ENCODE results near the gene ZSCAN10. TPM values are rescaled to one million over a fixed set of nuclear protein-coding genes. Genes with fewer than 3 reads are reported as not detected.

The ZSCAN10 gene
- total RNA-seq, 1 experiment from 2014 or later: 0.76 TPM

GRCh38 chr16:3051009-3051408 is 48.1 kb downstream of the ZSCAN10 start:
- Histone ChIP-seq H3K4me1 (ENCODE audit: control insufficient read depth in 1 of 2, insufficient read depth in 2 of 2, low read length in 2 of 2) (peaks cover 0 to 19% of the 10 kb centered on the region in 2 experiments; a peak in 1 of 4 replicates), H3K4me2 (ENCODE audit: low read length) (no peak overlapping the region), H3K27ac (ENCODE audit: low read depth, low read length) (no peak overlapping the region), H3K27me3 (ENCODE audit: insufficient read depth, low read length) (no peaks in the 10 kb centered on the region), H3K9me3 (ENCODE audit: control insufficient read depth in 1 of 2, insufficient read depth in 1 of 2, low read depth in 1 of 2, low read length in 2 of 2) (no peaks in the 10 kb centered on the region), H2AFZ (ENCODE audit: low read depth, low read length, poor library complexity, severe bottlenecking) (no peak overlapping the region), H3K4me3 (replicated peaks in 1 of 2; ENCODE audit: low read depth in 1 of 2, low read length in 2 of 2) (no peak overlapping the region), H3K9me2 (ENCODE audit: insufficient read depth) (no peaks in the 10 kb centered on the region), H3K79me2 (ENCODE audit: insufficient read depth, low read length) (no peaks in the 10 kb centered on the region), H3K36me3 (ENCODE audit: control insufficient read depth in 1 of 2, insufficient read depth in 2 of 2, low read length in 2 of 2) (no peaks in the 10 kb centered on the region), H4K20me1 (ENCODE audit: insufficient read depth) (no peaks in the 10 kb centered on the region), H3K9ac (ENCODE audit: low read length) (no peak overlapping the region)
- ATAC-seq (no peak), DNase-seq (ENCODE audit: low read depth, low spot score) (no peak)
- POLR2A ChIA-PET: interaction anchor here (1.3 kb wide), 1 partner anchor 11 kb away, joined by 3 read pairs; no protein-coding TSS in a partner anchor
- TF ChIP-seq CEBPB (IDR thresholded peaks at IDR 0.05; ENCODE audit: low read depth) (no peak), TCF7L2 (IDR thresholded peaks at IDR 0.05; ENCODE audit: borderline replicate concordance, extremely low read depth, insufficient read depth, insufficient read length) (no peak), SIN3A (IDR thresholded peaks at IDR 0.05; ENCODE audit: low read depth) (no peak), SRF (IDR thresholded peaks at IDR 0.05; ENCODE audit: low read depth) (no peak), EZH2phosphoT487 (IDR thresholded peaks at IDR 0.05; ENCODE audit: borderline replicate concordance) (no peak), CBX3 (IDR thresholded peaks at IDR 0.05; ENCODE audit: low read depth) (no peak), EZH2 (IDR thresholded peaks at IDR 0.05) (no peak), POLR2A (IDR thresholded peaks at IDR 0.05; ENCODE audit: borderline replicate concordance, extremely low read depth, insufficient read depth, insufficient read length) (no peak), ATF3 (IDR thresholded peaks at IDR 0.05) (no peak), ELF1 (IDR thresholded peaks at IDR 0.05; ENCODE audit: borderline replicate concordance, low read depth) (no peak)
- intact Hi-C loops (cut with micrococcal nuclease): loop anchor here (10.0 kb wide), 1 partner anchor 124 kb away; no protein-coding TSS in a partner anchor
- CTCF ChIA-PET: interaction anchor here (4.3 kb wide), 1 partner anchor 8 kb away, joined by 16 read pairs; no protein-coding TSS in a partner anchor
- BruUV-seq (replicated peaks): no TSS peak
- RAD21 ChIA-PET (ENCODE audit: low non-redundant PET in 1 of 2, low total read pairs in 2 of 2, uncharacterized antibody in 2 of 2, unreplicated experiment in 2 of 2): no interaction called here

- intact Hi-C loops (cut with micrococcal nuclease): loop anchor here (10.0 kb wide), 1 partner anchor 124 kb away; no protein-coding TSS in a partner anchor
- DNase-seq (ENCODE audit: low read depth, low spot score) (no peak), ATAC-seq (no peak)
- H3K4me1 ChIP-seq (ENCODE audit: control insufficient read depth in 1 of 2, insufficient read depth in 2 of 2, low read length in 2 of 2): peaks cover 0 to 22% of the 10 kb centered on the region in 2 experiments; a peak in 1 of 4 replicates
- no peaks in the 10 kb centered on the region for H3K36me3 ChIP-seq (ENCODE audit: control insufficient read depth in 1 of 2, insufficient read depth in 2 of 2, low read length in 2 of 2)
- H4K20me1 ChIP-seq (ENCODE audit: insufficient read depth): no peaks in the 10 kb centered on the region
- BruUV-seq (replicated peaks): no TSS peak
- no peaks in the 10 kb centered on the region for H3K27me3 ChIP-seq (ENCODE audit: insufficient read depth, low read length)
- H3K9me2 ChIP-seq (ENCODE audit: insufficient read depth): no peaks in the 10 kb centered on the region
- no peak overlapping the region for H3K4me3 ChIP-seq (replicated peaks in 1 of 2; ENCODE audit: low read depth in 1 of 2, low read length in 2 of 2)
- no peak overlapping the region for H2AFZ ChIP-seq (ENCODE audit: low read depth, low read length, poor library complexity, severe bottlenecking)
- POLR2A ChIA-PET: interaction anchor here (1.3 kb wide), 1 partner anchor 11 kb away, joined by 3 read pairs; no protein-coding TSS in a partner anchor
- H3K9me3 ChIP-seq (ENCODE audit: control insufficient read depth in 1 of 2, insufficient read depth in 1 of 2, low read depth in 1 of 2, low read length in 2 of 2): no peaks in the 10 kb centered on the region
- H3K9ac ChIP-seq (ENCODE audit: low read length): no peak overlapping the region
- CTCF ChIA-PET: interaction anchor here (4.3 kb wide), 1 partner anchor 9 kb away, joined by 16 read pairs; no protein-coding TSS in a partner anchor
- no peak for TF ChIP-seq ZFX (IDR thresholded peaks at IDR 0.05)
- no peak overlapping the region for H3K4me2 ChIP-seq (ENCODE audit: low read length)
- H3K27ac ChIP-seq (ENCODE audit: low read depth, low read length): no peak overlapping the region
- H3K79me2 ChIP-seq (ENCODE audit: insufficient read depth, low read length): no peaks in the 10 kb centered on the region
- RAD21 ChIA-PET (ENCODE audit: low non-redundant PET in 1 of 2, low total read pairs in 2 of 2, uncharacterized antibody in 2 of 2, unreplicated experiment in 2 of 2): no interaction called here
Measured at GRCh38 chr16:3050487-3050886, 48.6 kb downstream of the ZSCAN10 start.

Data from HCT116 (cell line).